SK-N-SH (cell line): Measurements from ENCODE around the gene ACACA. TPM values are rescaled to one million over a fixed set of nuclear protein-coding genes. Genes with fewer than 3 reads are reported as not detected.

Experiments
- CTCF ChIA-PET: fragments of 300-600, 350-600 bp; formaldehyde crosslinking; extraction: SDS; loops from one replicate; lab custom pipeline; 2021; lab: Yijun Ruan, JAX
- POLR2A ChIA-PET: fragments of 350-600 bp; sonication (Branson Sonifier 250); formaldehyde crosslinking; extraction: SDS; loops from one replicate; lab custom pipeline; 2020; ENCODE audit warnings: antibody characterized with exemption, inconsistent platforms; lab: Yijun Ruan, JAX
- DNase-seq: peaks from one replicate; pipeline ENCODE4 v3.0.0; 2012
- H2AFZ ChIP-seq: fragments of 200-600 bp; sonication (generic); 2 replicates; pipeline ENCODE4 v1.8.1; 2016; ENCODE audit warnings: antibody characterized with exemption, mild to moderate bottlenecking, low read depth
- H3F3A ChIP-seq: fragments of 200-600 bp; sonication (generic); replicated peaks from 2 replicates; pipeline ENCODE3; 2016; ENCODE audit warnings: antibody characterized with exemption, mild to moderate bottlenecking; ENCODE audit not compliant: insufficient read depth
- H3K27ac ChIP-seq, 2 experiments: fragments of 200-500 bp in 1 of 2; fragments of 200-600 bp in 1 of 2; sonication (Bioruptor generic) in 1 of 2; sonication (generic), shearing (Covaris generic) in 1 of 2; 2 replicates each; pipeline versions ENCODE4 v1.5.1 to v1.6.1; 2014 to 2016; ENCODE audit warnings: low read depth in 2 of 2, inconsistent platforms in 1 of 2, low read length in 1 of 2, mild to moderate bottlenecking in 1 of 2, mixed read lengths in 1 of 2
- H3K27me3 ChIP-seq: fragments of 200-600 bp; sonication (generic), shearing (Covaris generic); 2 replicates; pipeline ENCODE4 v1.6.1; 2016; ENCODE audit warnings: mixed run types; ENCODE audit not compliant: insufficient read depth
- H3K36me3 ChIP-seq, 2 experiments: fragments of 200-500 bp in 1 of 2; fragments of 200-600 bp in 1 of 2; sonication (Bioruptor generic) in 1 of 2; sonication (generic) in 1 of 2; replicated peaks in 1 of 2; 2 replicates each; pipeline versions ENCODE3 to v1.5.1; 2014 to 2016; ENCODE audit warnings: low read length in 1 of 2, mild to moderate bottlenecking in 1 of 2; ENCODE audit not compliant: insufficient read depth in 2 of 2, control insufficient read depth in 1 of 2
- H3K4me1 ChIP-seq, 2 experiments: fragments of 200-500 bp in 1 of 2; fragments of 200-600 bp in 1 of 2; sonication (Bioruptor generic) in 1 of 2; sonication (generic), shearing (Covaris generic) in 1 of 2; 2 replicates each; pipeline versions ENCODE4 v1.5.1 to v1.6.1; 2014 to 2016; ENCODE audit warnings: low read depth in 1 of 2, low read length in 1 of 2, mixed run types in 1 of 2; ENCODE audit not compliant: insufficient read depth in 2 of 2, control insufficient read depth in 1 of 2
- H3K4me2 ChIP-seq: fragments of 200-600 bp; sonication (generic), shearing (Covaris generic); 2 replicates; pipeline ENCODE4 v1.6.1; 2017; ENCODE audit warnings: mixed run types
- H3K4me3 ChIP-seq, 2 experiments: fragments of 200-500 bp in 1 of 2; fragments of 200-600 bp in 1 of 2; sonication (Bioruptor generic) in 1 of 2; sonication (generic), shearing (Covaris generic) in 1 of 2; 2 replicates each; pipeline versions ENCODE4 v1.5.1 to v1.8.1; 2014 to 2016; ENCODE audit warnings: low read depth in 2 of 2, inconsistent platforms in 1 of 2, low read length in 1 of 2, mild to moderate bottlenecking in 1 of 2, mixed read lengths in 1 of 2, moderate library complexity in 1 of 2
- H3K79me2 ChIP-seq: fragments of 200-600 bp; sonication (generic); 2 replicates; pipeline ENCODE4 v1.8.1; 2017; ENCODE audit warnings: mild to moderate bottlenecking; ENCODE audit not compliant: insufficient read depth
- H3K9ac ChIP-seq: fragments of 200-600 bp; sonication (generic); 2 replicates; pipeline ENCODE4 v1.6.1; 2017; ENCODE audit warnings: mixed run types
- H3K9me2 ChIP-seq: fragments of 200-600 bp; sonication (generic); 2 replicates; pipeline ENCODE4 v1.6.1; 2017; ENCODE audit warnings: mixed run types
- H3K9me3 ChIP-seq: fragments of 200-600 bp; sonication (generic); 2 replicates; pipeline ENCODE4 v1.6.1; 2017; ENCODE audit warnings: mixed run types, mild to moderate bottlenecking, moderate library complexity
- H4K20me1 ChIP-seq: fragments of 200-600 bp; sonication (generic); 2 replicates; pipeline ENCODE4 v1.6.1; 2017; ENCODE audit warnings: mild to moderate bottlenecking, mixed run types; ENCODE audit not compliant: insufficient read depth
- EP300 ChIP-seq, 2 experiments: IDR thresholded peaks; 2 replicates each; pipeline versions ENCODE4 v1.4.0 to v1.6.1; 2012; ENCODE audit warnings: borderline replicate concordance in 1 of 2, low read depth in 1 of 2, low read length in 1 of 2
- EZH2phosphoT487 ChIP-seq: fragments of 200-600 bp; sonication (generic); IDR thresholded peaks from 2 replicates; pipeline ENCODE4 v1.6.1; 2017; ENCODE audit warnings: low read depth, mixed run types, mild to moderate bottlenecking, antibody characterized with exemption, moderate library complexity, borderline replicate concordance
- FOSL2 ChIP-seq: IDR thresholded peaks from 2 replicates; pipeline ENCODE4 v1.4.0; 2012; ENCODE audit warnings: low read depth, mild to moderate bottlenecking, moderate library complexity, borderline replicate concordance
- FOXM1 ChIP-seq: IDR thresholded peaks from 2 replicates; pipeline ENCODE4 v1.4.0; 2012; ENCODE audit warnings: low read depth, mild to moderate bottlenecking
- GATA2 ChIP-seq: sonication (generic); formaldehyde crosslinking; IDR thresholded peaks from 2 replicates; pipeline ENCODE4 v1.5.0; 2020; ENCODE audit warnings: mild to moderate bottlenecking, missing genetic modification reagents
- MAX ChIP-seq: IDR thresholded peaks from 2 replicates; pipeline ENCODE4 v1.4.0; 2012; ENCODE audit warnings: low read depth
- MEF2A ChIP-seq: IDR thresholded peaks from 2 replicates; pipeline ENCODE4 v1.4.0; 2012; ENCODE audit warnings: low read depth, borderline replicate concordance
- NFIC ChIP-seq: IDR thresholded peaks from 2 replicates; pipeline ENCODE4 v1.4.0; 2012; ENCODE audit warnings: borderline replicate concordance
- POLR2AphosphoS5 ChIP-seq: IDR thresholded peaks from 2 replicates; pipeline ENCODE4 v1.6.1; 2012; ENCODE audit warnings: low read depth, low read length
- RAD21 ChIP-seq: IDR thresholded peaks from 2 replicates; pipeline ENCODE4 v1.6.1; 2012; ENCODE audit warnings: mild to moderate bottlenecking, low read length
- RCOR1 ChIP-seq: fragments of 150-350 bp; IDR thresholded peaks from 2 replicates; pipeline ENCODE4 v1.6.1; 2017; ENCODE audit warnings: antibody characterized with exemption, low read length
- RFX5 ChIP-seq: IDR thresholded peaks from 2 replicates; pipeline ENCODE4 v1.6.1; 2012; ENCODE audit warnings: mild to moderate bottlenecking, improper control_type of control experiment, low read length
- RXRA ChIP-seq: IDR thresholded peaks from 2 replicates; pipeline ENCODE4 v1.4.0; 2012; ENCODE audit warnings: low read depth, mild to moderate bottlenecking, borderline replicate concordance
- SIN3A ChIP-seq: IDR thresholded peaks from 2 replicates; pipeline ENCODE4 v1.6.1; 2012; ENCODE audit warnings: low read depth, mild to moderate bottlenecking, low read length, moderate library complexity, borderline replicate concordance
- SMC3 ChIP-seq: IDR thresholded peaks from 2 replicates; pipeline ENCODE4 v1.6.1; 2012; ENCODE audit warnings: low read depth, low read length, improper control_type of control experiment
- TEAD4 ChIP-seq: IDR thresholded peaks from 2 replicates; pipeline ENCODE4 v1.4.0; 2012; ENCODE audit warnings: mild to moderate bottlenecking, borderline replicate concordance; ENCODE audit not compliant: insufficient read depth
- ZBTB33 ChIP-seq: IDR thresholded peaks from 2 replicates; pipeline ENCODE4 v1.4.0; 2012; ENCODE audit warnings: low read depth, borderline replicate concordance
- WGBS: methylation state at CpG from one replicate; pipeline ENCODE4 v1.1.6; 2017; ENCODE audit warnings: low lambda C conversion rate; 5-methylcytosine and 5-hydroxymethylcytosine counted together
- polyA plus RNA-seq, 3 experiments: library from polyadenylated mRNA; depleted of rRNA; stranded (reverse); fragments of >200 nt; gene quantifications; 2 replicates each; pipeline ENCODE4 v1.2.3, GENCODE V29; 2012
- TF ChIP-seq, protein P1 (sequence below): fragments of 150-350 bp; IDR thresholded peaks from 2 replicates; pipeline ENCODE4 v1.6.1; 2017; ENCODE audit warnings: antibody characterized with exemption, low read length, low read depth, borderline replicate concordance
- TF ChIP-seq, protein P2 (sequence below): fragments of 150-350 bp; IDR thresholded peaks from 2 replicates; pipeline ENCODE4 v1.6.1; 2016; ENCODE audit warnings: mild to moderate bottlenecking, low read depth, low read length
- TF ChIP-seq, protein P3 (sequence below): IDR thresholded peaks from 2 replicates; pipeline ENCODE4; 2012

Gene ACACA
- polyA plus RNA-seq, 1 of the 3 experiments (the other 2 are of a cell fraction): 27.2 TPM

DNA sequence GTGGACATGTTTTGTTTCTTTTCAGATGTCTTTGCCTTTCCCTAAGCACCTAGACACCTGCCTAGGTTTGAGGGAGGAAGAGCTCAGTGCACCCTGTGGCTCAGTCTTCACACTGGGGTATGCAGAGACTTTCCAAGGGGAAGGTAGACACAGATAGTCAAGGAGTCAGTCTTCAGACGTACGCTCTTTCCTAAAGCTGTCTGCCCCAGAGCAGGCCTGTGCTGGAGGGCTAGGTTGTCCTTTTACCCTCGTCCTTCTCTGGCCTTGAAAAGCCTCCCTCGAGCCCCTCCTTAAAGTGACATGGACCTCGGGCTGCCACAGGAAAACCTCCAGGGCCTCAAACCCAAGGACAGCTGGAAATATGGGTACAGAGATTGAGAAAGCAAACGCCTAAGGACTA, 354.2 kb downstream of the ACACA start:
- Histone ChIP-seq H3K4me2 (no peak overlapping the region), H3K36me3 (peaks cover 13 to 15% of the 10 kb centered on the region in 2 experiments), H3K9ac (no peak overlapping the region)
- POLR2A ChIA-PET: no interaction called here
- no peak for TF ChIP-seq NFIC
- no peak for TF ChIP-seq MAX
- TF ChIP-seq RCOR1: no peak
- no peak for TF ChIP-seq EP300 (IDR thresholded peaks at IDR 0.05; ENCODE audit: borderline replicate concordance in 1 of 2, low read depth in 1 of 2, low read length in 1 of 2)
- TF ChIP-seq TEAD4: no peak
- no peak for TF ChIP-seq RXRA
- no peak for TF ChIP-seq RAD21
- no peak for TF ChIP-seq EZH2phosphoT487
- no peak for TF ChIP-seq ZBTB33
- no peak for TF ChIP-seq GATA2 (CRISPR knock-in tag)
- TF ChIP-seq, protein P1, sequence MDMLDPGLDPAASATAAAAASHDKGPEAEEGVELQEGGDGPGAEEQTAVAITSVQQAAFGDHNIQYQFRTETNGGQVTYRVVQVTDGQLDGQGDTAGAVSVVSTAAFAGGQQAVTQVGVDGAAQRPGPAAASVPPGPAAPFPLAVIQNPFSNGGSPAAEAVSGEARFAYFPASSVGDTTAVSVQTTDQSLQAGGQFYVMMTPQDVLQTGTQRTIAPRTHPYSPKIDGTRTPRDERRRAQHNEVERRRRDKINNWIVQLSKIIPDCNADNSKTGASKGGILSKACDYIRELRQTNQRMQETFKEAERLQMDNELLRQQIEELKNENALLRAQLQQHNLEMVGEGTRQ: no peak
- no peak for TF ChIP-seq RFX5
- no peak for TF ChIP-seq SIN3A
- TF ChIP-seq, all 33 proteins: peak for 0
- no peaks in the 10 kb centered on the region for H3K9me3 ChIP-seq
- no peaks in the 10 kb centered on the region for H3K79me2 ChIP-seq
- CTCF ChIA-PET: interaction anchor here (10.7 kb wide), 1 partner anchor 423 kb away, joined by 236 read pairs; no protein-coding TSS in a partner anchor
- 99% methylated on average over 6 of the region's 6 CpGs for WGBS
- no peak for DNase-seq
- no peaks in the 10 kb centered on the region for H3K9me2 ChIP-seq
- no peaks in the 10 kb centered on the region for H3F3A ChIP-seq
- no peaks in the 10 kb centered on the region; the same call in 1 of the 2 replicates for H4K20me1 ChIP-seq
- H3K4me3 ChIP-seq: no peak overlapping the region
- H3K27me3 ChIP-seq: no peaks in the 10 kb centered on the region
- H2AFZ ChIP-seq: no peak overlapping the region
- no peaks in the 10 kb centered on the region for H3K4me1 ChIP-seq
- no peak overlapping the region for H3K27ac ChIP-seq

DNA sequence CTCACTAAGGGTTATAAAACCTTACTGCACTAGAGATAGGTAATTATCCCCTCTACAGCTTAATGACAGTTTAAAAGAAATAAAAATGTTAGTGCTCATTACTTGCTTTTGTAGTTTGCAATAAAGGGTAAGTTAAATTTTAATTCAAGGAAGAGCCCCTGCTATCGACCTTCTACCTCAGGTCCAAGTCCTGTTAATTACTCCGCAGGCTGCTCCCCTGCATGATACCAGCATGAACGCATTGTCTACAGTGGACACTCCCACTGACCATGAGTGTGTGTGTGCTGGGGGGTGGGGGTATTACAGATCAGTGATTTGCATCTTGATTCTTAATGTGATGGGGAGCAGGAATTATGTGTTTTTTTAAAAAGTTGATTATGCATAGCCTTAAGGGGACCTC, 354.8 kb downstream of the ACACA start:
- Histone ChIP-seq H3K79me2 (no peaks in the 10 kb centered on the region), H3K4me3 (no peak overlapping the region), H3K27me3 (no peaks in the 10 kb centered on the region), H3F3A (peaks cover 3% of the 10 kb centered on the region), H2AFZ (no peak overlapping the region), H3K27ac (no peak overlapping the region), H4K20me1 (no peaks in the 10 kb centered on the region; the same call in 1 of the 2 replicates), H3K36me3 (peaks cover 7 to 12% of the 10 kb centered on the region in 2 experiments), H3K9me2 (no peaks in the 10 kb centered on the region), H3K4me2 (no peak overlapping the region), H3K9ac (no peak overlapping the region), H3K9me3 (no peaks in the 10 kb centered on the region), H3K4me1 (no peaks in the 10 kb centered on the region; a peak in 1 of 4 replicates)
- DNase-seq: no peak
- CTCF ChIA-PET: interaction anchor here (1.0 to 10.7 kb wide), 3 partner anchors 14 to 449 kb away, joined by 3 to 236 read pairs (median 4); no protein-coding TSS in a partner anchor
- WGBS: 96% methylated on average over 3 of the region's 3 CpGs
- POLR2A ChIA-PET: no interaction called here
- TF ChIP-seq SMC3: no peak
- no peak for TF ChIP-seq RXRA
- no peak for TF ChIP-seq SIN3A
- no peak for TF ChIP-seq FOXM1
- no peak for TF ChIP-seq TEAD4
- TF ChIP-seq MEF2A: no peak
- TF ChIP-seq, protein P2, sequence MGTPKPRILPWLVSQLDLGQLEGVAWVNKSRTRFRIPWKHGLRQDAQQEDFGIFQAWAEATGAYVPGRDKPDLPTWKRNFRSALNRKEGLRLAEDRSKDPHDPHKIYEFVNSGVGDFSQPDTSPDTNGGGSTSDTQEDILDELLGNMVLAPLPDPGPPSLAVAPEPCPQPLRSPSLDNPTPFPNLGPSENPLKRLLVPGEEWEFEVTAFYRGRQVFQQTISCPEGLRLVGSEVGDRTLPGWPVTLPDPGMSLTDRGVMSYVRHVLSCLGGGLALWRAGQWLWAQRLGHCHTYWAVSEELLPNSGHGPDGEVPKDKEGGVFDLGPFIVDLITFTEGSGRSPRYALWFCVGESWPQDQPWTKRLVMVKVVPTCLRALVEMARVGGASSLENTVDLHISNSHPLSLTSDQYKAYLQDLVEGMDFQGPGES: no peak
- TF ChIP-seq RAD21: no peak
- no peak for TF ChIP-seq FOSL2
- no peak for TF ChIP-seq POLR2AphosphoS5
- no peak for TF ChIP-seq ZBTB33
- TF ChIP-seq, protein P3, sequence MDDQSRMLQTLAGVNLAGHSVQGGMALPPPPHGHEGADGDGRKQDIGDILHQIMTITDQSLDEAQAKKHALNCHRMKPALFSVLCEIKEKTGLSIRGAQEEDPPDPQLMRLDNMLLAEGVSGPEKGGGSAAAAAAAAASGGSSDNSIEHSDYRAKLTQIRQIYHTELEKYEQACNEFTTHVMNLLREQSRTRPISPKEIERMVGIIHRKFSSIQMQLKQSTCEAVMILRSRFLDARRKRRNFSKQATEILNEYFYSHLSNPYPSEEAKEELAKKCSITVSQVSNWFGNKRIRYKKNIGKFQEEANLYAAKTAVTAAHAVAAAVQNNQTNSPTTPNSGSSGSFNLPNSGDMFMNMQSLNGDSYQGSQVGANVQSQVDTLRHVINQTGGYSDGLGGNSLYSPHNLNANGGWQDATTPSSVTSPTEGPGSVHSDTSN: no peak
